RWPE1 (cell line): ENCODE results near the gene BDKRB2.

Experiments used
- CTCF ChIA-PET: fragments of 350-600 bp; sonication (Branson Sonifier 250); formaldehyde crosslinking; extraction: SDS; loops from one replicate; lab custom pipeline; 2021; lab: Yijun Ruan, JAX
- POLR2A ChIA-PET: fragments of 400-600 bp; formaldehyde crosslinking; extraction: SDS; loops from one replicate; lab custom pipeline; 2020; ENCODE audit warnings: antibody characterized with exemption; ENCODE audit not compliant: low non-redundant PET; lab: Yijun Ruan, JAX
- DNase-seq: peaks from one replicate; pipeline ENCODE4 v3.0.0; 2012; ENCODE audit warnings: low spot score
- H3K27ac ChIP-seq: fragments of 450-650 bp; 2 replicates; pipeline ENCODE4 v1.5.1; 2017
- CTCF ChIP-seq: fragments of 450-650 bp; conservative IDR thresholded peaks from 2 replicates; pipeline ENCODE4 v1.5.1; 2017; ENCODE audit warnings: low read depth, mild to moderate bottlenecking

Gene BDKRB2

GRCh38 chr14:96286251-96286650, 81.6 kb downstream of the BDKRB2 start:
- ChIA-PET CTCF (no interaction called here), POLR2A (no interaction called here)
- TF ChIP-seq CTCF, result no peak
- no peak for DNase-seq
- H3K27ac ChIP-seq, result no peak overlapping the region

GRCh38 chr14:96287856-96288255, 83.2 kb downstream of the BDKRB2 start:
- CTCF ChIA-PET, result interaction anchor here (0.6 to 0.7 kb wide), 3 partner anchors 80 to 1035 kb away, joined by 3 to 4 read pairs (median 3); no protein-coding TSS in a partner anchor
- POLR2A ChIA-PET, result no interaction called here
- no peak for DNase-seq
- H3K27ac ChIP-seq, result no peak overlapping the region
- TF ChIP-seq CTCF, result no peak
